Natural killer cell (primary cell): ENCODE results near the gene MROH7. TPM values are rescaled to one million over a fixed set of nuclear protein-coding genes. Genes with fewer than 3 reads are reported as not detected.
A peak's percentile ranks its signal among the peaks of the same experiment; 100 is the strongest.

Experiments used
- ATAC-seq, 3 donors: fragments of 150-1000 bp in 2 of 3; fragments of 200-7000 bp in 1 of 3; cut with Tn5 transposase; 1 replicate in 1 of 3; 2 replicates in 2 of 3; pipeline ENCODE4 v1.10.0; 2021; ENCODE audit warnings: mild to moderate bottlenecking in 2 of 3, moderate library complexity in 2 of 3
- DNase-seq, 2 donors: peaks; one replicate each; pipeline versions ENCODE4 v3.0.0 to v3.0.0-alpha.2; 2013 to 2021; ENCODE audit warnings: mixed read lengths in 1 of 2
- H3K27ac ChIP-seq: one replicate; pipeline ENCODE4 v1.5.1; 2013; ENCODE audit warnings: mild to moderate bottlenecking, low read length
- H3K27me3 ChIP-seq: one replicate; pipeline ENCODE4 v1.6.1; 2013; ENCODE audit warnings: low read length; ENCODE audit not compliant: control insufficient read depth, insufficient read depth
- H3K36me3 ChIP-seq: one replicate; pipeline ENCODE4 v1.6.1; 2013; ENCODE audit warnings: low read length; ENCODE audit not compliant: control insufficient read depth, insufficient read depth
- H3K4me1 ChIP-seq: one replicate; pipeline ENCODE4 v1.6.1; 2013; ENCODE audit warnings: low read length; ENCODE audit not compliant: control insufficient read depth, insufficient read depth
- H3K4me3 ChIP-seq: one replicate; pipeline ENCODE4 v1.5.1; 2013; ENCODE audit warnings: low read length
- H3K9me3 ChIP-seq: one replicate; pipeline ENCODE4 v1.6.1; 2013; ENCODE audit warnings: low read length; ENCODE audit not compliant: control insufficient read depth, insufficient read depth
- H3K27ac Mint-ChIP-seq, 2 donors: one replicate each; pipeline ENCODE4 v1.8.0; 2022; ENCODE audit warnings: mild to moderate bottlenecking in 2 of 2, mixed read lengths in 2 of 2, moderate library complexity in 1 of 2
- H3K27me3 Mint-ChIP-seq, 2 donors: one replicate each; pipeline ENCODE4 v1.8.0; 2022; ENCODE audit warnings: low read depth in 2 of 2, mixed read lengths in 2 of 2
- H3K36me3 Mint-ChIP-seq: one replicate; pipeline ENCODE4 v1.8.0; 2022; ENCODE audit warnings: mixed read lengths
- H3K4me1 Mint-ChIP-seq, 2 donors: one replicate each; pipeline ENCODE4 v1.8.0; 2022; ENCODE audit warnings: mixed read lengths in 2 of 2
- H3K4me3 Mint-ChIP-seq: one replicate; pipeline ENCODE4 v1.8.0; 2022; ENCODE audit warnings: mild to moderate bottlenecking, moderate library complexity, mixed read lengths
- H3K9me3 Mint-ChIP-seq, 2 donors: one replicate each; pipeline ENCODE4 v1.8.0; 2022; ENCODE audit warnings: mixed read lengths in 2 of 2
- CTCF ChIP-seq: fragments of 200-600 bp; IDR thresholded peaks from one replicate; pipeline ENCODE4 v1.8.0; 2022; ENCODE audit warnings: antibody characterized with exemption
- WGBS: methylation state at CpG from one replicate; pipeline ENCODE4 v1.1.7; 2013; ENCODE audit warnings: missing lambda C conversion rate; ENCODE audit not compliant: insufficient coverage; 5-methylcytosine and 5-hydroxymethylcytosine counted together
- intact Hi-C: fragments of 100-400 bp; cut with micrococcal nuclease; formaldehyde crosslinking; loops from one replicate; pipeline ENCODE4 v1.14.2; 2022
- total RNA-seq, 4 donors: library from RNA; stranded (reverse); fragments of 120-200 nt in 1 of 4; gene quantifications; one replicate each; pipeline versions ENCODE4 v1.2.3 to v1.2.4, GENCODE V29; 2013 to 2022

The MROH7 gene
- total RNA-seq, 3 donors from 2014 or later (not counting 1 experiment from before 2014, with no cell fraction given) = 0.16 to 0.88 (median 0.33) TPM

GRCh38 chr1:54679706-54680105, 38.1 kb downstream of the MROH7 start:
- H3K4me3 Mint-ChIP-seq = no peak overlapping the region
- no peak for TF ChIP-seq CTCF
- H3K27ac ChIP-seq = no peak overlapping the region
- H3K4me1 ChIP-seq = no peaks in the 10 kb centered on the region
- no peaks in the 10 kb centered on the region for H3K36me3 Mint-ChIP-seq
- no peaks in the 10 kb centered on the region for H3K9me3 Mint-ChIP-seq
- no peak overlapping the region for H3K27ac Mint-ChIP-seq
- DNase-seq (no peak), ATAC-seq (no peak)
- no peaks in the 10 kb centered on the region for H3K4me1 Mint-ChIP-seq
- H3K27me3 Mint-ChIP-seq = no peaks in the 10 kb centered on the region
- no peaks in the 10 kb centered on the region for H3K9me3 ChIP-seq
- H3K27me3 ChIP-seq = no peaks in the 10 kb centered on the region
- no peaks in the 10 kb centered on the region for H3K36me3 ChIP-seq
- H3K4me3 ChIP-seq = no peak overlapping the region
- intact Hi-C loops = no loop called here
- WGBS = 91% methylated on average over 7 of the region's 7 CpGs

- peak overlapping the region in 1 of 2 donors; percentile 36 for H3K27ac Mint-ChIP-seq
- 82% methylated on average over 8 of the region's 8 CpGs for WGBS
Measured at GRCh38 chr1:54680387-54680786, 38.8 kb downstream of the MROH7 start.

GRCh38 chr1:54681358-54681757, 39.8 kb downstream of the MROH7 start:
- H3K4me3 Mint-ChIP-seq = no peak overlapping the region
- H3K4me1 Mint-ChIP-seq = no peaks in the 10 kb centered on the region
- Histone ChIP-seq H3K9me3 (no peaks in the 10 kb centered on the region), H3K27ac (no peak overlapping the region), H3K27me3 (no peaks in the 10 kb centered on the region), H3K36me3 (no peaks in the 10 kb centered on the region), H3K4me1 (no peaks in the 10 kb centered on the region), H3K4me3 (no peak overlapping the region)
- no peaks in the 10 kb centered on the region for H3K36me3 Mint-ChIP-seq
- DNase-seq = no peak
- no peaks in the 10 kb centered on the region for H3K9me3 Mint-ChIP-seq
- no peak overlapping the region for H3K27ac Mint-ChIP-seq
- no peak for TF ChIP-seq CTCF
- H3K27me3 Mint-ChIP-seq = no peaks in the 10 kb centered on the region
- intact Hi-C loops = no loop called here
- peak in 1 of 3 donors; percentile 49 for ATAC-seq

More at GRCh38 chr1:54680387-54680786, 38.8 kb downstream of the MROH7 start:
- H3K4me3 ChIP-seq = no peak overlapping the region
- no peak for TF ChIP-seq CTCF
- H3K27me3 ChIP-seq = no peaks in the 10 kb centered on the region
- no peaks in the 10 kb centered on the region for H3K36me3 ChIP-seq
- Mint-ChIP-seq H3K27me3 (no peaks in the 10 kb centered on the region), H3K4me3 (no peak overlapping the region), H3K36me3 (no peaks in the 10 kb centered on the region), H3K4me1 (no peaks in the 10 kb centered on the region), H3K9me3 (no peaks in the 10 kb centered on the region)
- H3K27ac ChIP-seq = no peak overlapping the region
- no peaks in the 10 kb centered on the region for H3K4me1 ChIP-seq
- ATAC-seq (no peak), DNase-seq (no peak)
- H3K9me3 ChIP-seq = no peaks in the 10 kb centered on the region
- intact Hi-C loops = no loop called here

- Mint-ChIP-seq H3K9me3 (no peaks in the 10 kb centered on the region), H3K4me3 (no peak overlapping the region), H3K4me1 (no peaks in the 10 kb centered on the region), H3K27ac (no peak overlapping the region), H3K27me3 (no peaks in the 10 kb centered on the region), H3K36me3 (no peaks in the 10 kb centered on the region)
- no peak overlapping the region for H3K4me3 ChIP-seq
- H3K4me1 ChIP-seq = no peaks in the 10 kb centered on the region
- no peak for TF ChIP-seq CTCF
- no peaks in the 10 kb centered on the region for H3K27me3 ChIP-seq
- 90% methylated on average over 6 of the region's 6 CpGs for WGBS
- H3K27ac ChIP-seq = no peak overlapping the region
- ATAC-seq = no peak
- H3K9me3 ChIP-seq = no peaks in the 10 kb centered on the region
- DNase-seq = no peak
- intact Hi-C loops = no loop called here
- H3K36me3 ChIP-seq = no peaks in the 10 kb centered on the region
Measured at GRCh38 chr1:54683453-54683852, 41.9 kb downstream of the MROH7 start.
